CD4-positive, alpha-beta T cell treated with Interleukin-6 for 4 hours (primary cell): ENCODE data around the gene SLC22A5.
"Not testable (repeated sequence)": the region's sequence is repeated elsewhere in the genome, so short reads cannot be mapped to it uniquely, and the experiment has no call there.

Experiments used
- DNase-seq: peaks from one replicate; pipeline ENCODE4 v3.0.0-alpha.2; 2020; ENCODE audit warnings: mixed read lengths

Gene SLC22A5

DNA sequence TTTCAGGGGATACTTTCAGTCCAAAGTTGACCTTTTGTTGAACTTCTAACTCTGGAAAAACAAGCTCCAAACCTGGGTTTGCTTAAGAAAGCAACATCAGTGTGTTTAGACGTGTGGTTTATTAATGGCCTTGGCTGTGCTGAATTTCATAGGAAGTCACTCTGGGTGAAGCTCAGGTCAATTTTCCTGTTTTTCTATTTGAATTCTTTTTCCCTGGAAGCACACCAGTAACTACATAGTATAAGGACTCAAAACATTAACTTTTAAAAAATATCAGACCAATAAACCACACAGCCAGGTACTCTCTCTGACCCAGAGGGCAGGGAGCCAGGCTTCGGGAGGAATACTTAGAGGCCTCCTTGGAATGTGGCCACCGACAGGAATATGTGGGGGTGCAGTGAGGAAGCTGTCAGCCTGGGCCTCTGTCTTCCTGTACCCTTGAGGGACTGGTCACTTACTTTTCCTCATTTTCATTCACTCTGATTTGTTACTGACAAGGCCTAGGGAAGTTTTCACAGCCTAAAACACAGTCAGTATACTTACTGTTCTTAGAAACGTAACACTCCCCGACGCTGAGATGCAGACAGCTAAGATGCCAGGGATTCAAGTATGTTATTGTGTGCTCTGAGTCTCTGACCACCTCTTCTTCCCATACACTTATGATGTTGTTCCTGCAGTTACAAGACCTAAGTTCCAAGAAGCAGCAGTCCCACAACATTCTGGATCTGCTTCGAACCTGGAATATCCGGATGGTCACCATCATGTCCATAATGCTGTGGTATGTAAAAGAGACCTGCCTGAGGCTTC lies 18.9 kb downstream of the SLC22A5 start:
- DNase-seq: no peak

DNA sequence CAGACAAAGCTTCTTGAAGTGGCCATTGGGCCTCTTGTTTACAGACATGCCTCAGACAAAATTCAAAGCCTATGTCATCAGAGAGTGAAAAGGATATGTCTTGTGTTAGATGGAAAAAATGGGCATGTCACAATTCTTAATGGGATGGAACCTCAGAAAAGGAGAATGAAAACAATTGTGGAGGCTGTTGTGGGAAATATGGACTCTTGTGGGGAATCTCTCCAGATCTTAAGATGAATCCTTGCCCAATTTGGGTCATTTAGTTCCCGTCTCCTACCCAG lies 19.5 kb downstream of the SLC22A5 start:
- DNase-seq: no peak

DNA sequence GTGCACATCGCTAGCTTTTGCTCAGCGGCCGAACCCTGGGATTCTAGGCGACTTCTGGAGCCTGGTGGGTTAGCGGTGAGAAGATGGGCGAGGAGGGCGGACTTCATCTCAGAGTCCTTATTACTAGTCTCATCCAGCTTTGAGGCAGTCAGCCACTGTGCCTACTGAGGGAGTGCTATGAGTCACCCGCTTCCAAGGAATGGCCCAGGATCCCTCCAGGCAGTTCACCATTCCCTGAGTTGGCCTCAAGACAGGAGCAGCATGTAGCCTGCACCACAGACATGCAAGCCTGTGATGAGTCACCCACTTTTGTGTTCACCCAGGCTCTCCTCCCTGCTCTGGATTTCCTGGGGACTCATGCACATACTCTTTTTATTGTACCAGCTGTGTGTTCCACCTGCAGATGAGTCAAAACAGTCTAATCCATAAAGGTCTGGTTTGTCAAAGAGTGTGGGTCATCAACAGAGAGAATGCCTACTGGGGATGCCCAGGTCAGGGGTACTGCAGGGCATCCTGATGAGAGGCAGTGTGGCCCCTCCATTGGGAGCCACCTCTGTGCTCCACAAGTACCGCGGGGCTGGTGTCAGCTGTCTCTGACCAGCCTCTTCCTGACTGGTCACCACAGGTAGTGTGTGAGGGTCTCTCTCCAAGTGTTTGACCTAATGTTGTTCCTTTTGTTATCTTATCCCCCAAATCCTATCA lies 20.2 kb downstream of the SLC22A5 start:
- DNase-seq: peak; percentile 60

GRCh38 chr5:132391247-132391646 lies 21.7 kb downstream of the SLC22A5 start:
- DNase-seq: no peak

DNA sequence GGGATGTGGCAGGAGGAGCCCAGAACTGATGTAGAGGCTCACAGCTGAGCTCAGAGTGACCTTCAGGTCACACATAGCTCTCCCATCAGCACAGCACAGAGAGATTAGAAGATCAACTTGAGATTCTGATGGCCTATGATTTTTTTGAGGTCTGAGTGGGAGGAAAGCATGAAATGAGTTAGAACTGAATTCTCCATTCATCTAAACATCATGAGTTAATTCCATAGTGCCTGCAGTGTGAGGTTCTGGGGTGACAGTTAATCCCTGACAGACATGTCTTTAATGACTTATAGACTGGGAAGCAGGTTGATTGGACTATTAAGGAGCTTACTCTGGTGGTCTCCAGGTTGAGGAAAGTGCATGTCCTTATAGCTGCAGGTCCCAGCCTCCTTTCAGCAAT lies 22.4 kb downstream of the SLC22A5 start:
- no peak for DNase-seq

GRCh38 chr5:132392411-132392810 lies 22.9 kb downstream of the SLC22A5 start:
- no peak for DNase-seq

DNA sequence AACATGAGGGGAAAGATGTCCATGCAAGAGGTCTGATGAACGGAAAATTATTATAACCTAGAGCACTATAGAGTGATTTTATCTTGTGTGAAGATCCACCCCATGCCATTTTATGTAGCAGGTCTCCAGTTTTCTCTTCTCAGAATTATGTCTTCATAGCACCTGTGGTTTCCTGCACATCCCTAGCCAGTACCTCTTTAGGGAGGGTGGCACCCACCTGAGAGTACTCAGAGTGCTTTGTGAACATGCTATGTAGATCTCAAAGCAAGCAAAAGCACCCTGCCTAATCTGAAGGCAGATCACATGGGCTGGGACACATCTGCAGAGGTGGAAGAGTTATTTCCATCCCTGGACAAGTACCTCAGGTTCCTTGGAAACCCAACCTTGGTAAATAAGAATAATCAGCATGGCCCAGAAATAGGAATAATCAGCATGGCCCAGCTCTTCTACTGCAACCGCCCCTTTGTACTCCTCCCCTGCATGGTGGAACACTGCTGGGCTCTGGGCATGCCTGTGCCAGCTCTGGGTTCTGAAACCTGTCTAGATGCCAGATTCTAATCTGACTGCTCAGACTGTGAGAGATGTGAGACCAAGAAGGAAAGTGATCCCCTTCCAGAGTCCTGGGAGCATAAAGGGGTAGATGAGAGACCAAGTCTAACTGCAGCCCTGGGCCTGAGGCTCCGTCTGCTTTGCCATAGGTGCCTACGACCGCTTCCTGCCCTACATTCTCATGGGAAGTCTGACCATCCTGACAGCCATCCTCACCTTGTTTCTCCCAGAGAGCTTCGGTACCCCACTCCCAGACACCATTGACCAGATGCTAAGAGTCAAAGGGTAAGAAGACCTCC lies 23.7 kb downstream of the SLC22A5 start:
- no peak for DNase-seq

GRCh38 chr5:132394667-132395259 lies 25.3 kb downstream of the SLC22A5 start:
- DNase-seq: no peak

DNA sequence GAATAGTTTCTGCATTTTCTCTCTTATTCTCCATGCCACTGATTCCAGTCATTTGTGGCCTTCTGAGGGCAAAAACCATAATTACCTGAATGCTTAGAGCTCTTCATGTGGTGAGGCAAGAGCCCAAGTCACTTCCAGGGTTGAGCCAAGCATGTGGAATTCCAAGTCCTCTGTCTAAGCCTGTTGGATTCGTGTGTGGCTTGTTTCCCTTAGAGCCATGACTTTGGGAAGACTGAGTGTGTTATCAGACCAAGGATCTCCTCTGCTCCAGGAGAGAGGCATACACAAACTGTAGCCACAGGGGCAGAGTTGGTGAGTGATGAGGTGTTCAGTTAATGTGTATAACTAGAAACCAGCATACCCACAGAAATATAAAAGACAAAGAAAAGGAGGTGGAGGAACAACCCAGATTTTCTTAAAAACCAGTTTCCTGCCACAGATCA lies 27.1 kb downstream of the SLC22A5 start:
- DNase-seq: peak; percentile 21

DNA sequence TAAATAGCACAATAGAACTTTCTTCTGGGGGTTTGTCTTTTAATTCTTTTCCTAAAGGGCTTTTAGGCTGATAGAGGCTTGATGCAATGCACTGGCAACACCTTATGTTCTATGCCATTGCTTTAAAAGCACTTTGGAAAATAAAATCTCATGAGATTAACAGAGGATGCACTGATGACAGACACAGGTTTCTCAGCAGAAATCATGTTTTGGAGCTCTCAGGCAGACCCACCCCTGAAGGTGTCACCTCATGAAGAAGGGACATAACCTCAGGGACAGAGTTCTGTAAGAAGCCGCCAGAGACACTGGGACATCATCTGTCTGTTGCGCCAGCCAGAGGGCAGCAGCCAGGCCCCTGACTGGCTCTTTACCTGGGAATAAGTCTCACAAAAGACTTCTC lies 27.7 kb downstream of the SLC22A5 start:
- no peak for DNase-seq

DNA sequence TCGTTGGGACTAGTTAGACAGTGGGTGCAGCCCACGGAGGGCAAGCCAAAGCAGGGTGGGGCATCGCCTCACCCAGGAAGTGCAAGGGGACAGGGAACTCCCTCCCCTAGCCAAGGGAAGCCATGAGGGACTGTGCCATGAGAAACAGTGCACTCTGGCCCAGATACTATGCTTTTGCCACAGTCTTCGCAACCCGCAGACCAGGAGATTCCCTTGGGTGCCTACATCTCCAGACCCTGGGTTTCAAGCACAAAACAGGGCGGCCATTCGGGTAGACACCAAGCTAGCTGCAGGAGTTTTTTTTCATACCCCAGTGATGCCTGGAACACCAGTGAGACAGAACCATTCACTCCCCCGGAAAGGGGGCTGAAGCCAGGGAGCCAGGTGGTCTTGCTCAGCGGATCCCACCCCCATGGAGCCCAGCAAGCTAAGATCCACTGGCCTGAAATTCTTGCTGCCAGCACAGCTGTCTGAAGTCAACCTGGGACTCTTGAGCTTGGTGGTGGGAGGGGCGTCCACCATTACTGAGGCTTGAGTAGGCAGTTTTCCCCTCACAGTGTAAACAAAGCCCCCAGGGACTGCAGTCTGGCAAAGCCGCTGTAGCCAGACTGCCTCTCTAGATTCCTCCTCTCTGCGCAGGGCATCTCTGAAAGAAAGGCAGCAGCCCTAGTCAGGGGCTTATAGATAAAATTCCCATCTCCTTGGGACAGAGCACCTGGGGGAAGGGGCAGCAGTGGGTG lies 28.6 kb downstream of the SLC22A5 start:
- DNase-seq: not testable (repeated sequence)

DNA sequence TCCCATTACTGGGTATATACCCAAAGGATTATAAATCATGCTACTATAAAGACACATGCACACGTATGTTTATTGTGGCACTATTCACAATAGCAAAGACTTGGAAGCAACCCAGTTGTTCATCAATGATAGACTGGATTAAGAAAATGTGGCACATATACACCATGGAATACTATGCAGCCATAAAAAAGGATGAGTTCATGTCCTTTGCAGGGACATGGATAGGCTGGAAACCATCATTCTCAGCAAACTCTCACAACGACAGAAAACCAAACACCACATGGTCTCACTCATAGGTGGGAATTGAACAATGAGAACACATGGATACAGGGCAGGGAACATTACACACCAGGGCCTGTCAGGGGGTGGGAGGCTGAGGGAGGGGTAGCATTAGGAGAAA lies 34.5 kb downstream of the SLC22A5 start:
- not testable (repeated sequence) for DNase-seq

GRCh38 chr5:132405646-132406045 lies 36.1 kb downstream of the SLC22A5 start:
- DNase-seq: no peak

- peak; percentile 38 for DNase-seq
These were observed 36.8 kb downstream of the SLC22A5 start for GRCh38 chr5:132406144-132406783.

DNA sequence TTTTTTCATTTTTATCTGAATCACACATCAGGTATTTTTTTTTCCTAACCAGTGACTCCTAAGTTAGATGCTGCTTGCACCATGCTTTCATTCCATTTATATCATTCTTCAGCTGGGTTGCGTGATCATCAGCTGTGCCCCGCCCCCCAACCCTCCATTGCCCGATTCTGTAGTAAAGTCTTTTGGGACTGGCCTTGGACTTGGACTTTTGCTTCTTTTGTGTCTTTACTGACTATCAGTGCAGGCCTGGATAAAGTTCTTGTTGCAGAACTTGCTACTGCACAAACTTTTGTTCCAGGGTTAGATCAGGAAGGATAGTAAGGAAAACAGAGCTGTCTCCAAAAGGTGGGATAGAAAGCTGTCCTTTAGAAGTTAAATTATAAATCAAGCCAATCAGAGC lies 38.5 kb downstream of the SLC22A5 start:
- no peak for DNase-seq

GRCh38 chr5:132408456-132408855 lies 38.9 kb downstream of the SLC22A5 start:
- no peak for DNase-seq

DNA sequence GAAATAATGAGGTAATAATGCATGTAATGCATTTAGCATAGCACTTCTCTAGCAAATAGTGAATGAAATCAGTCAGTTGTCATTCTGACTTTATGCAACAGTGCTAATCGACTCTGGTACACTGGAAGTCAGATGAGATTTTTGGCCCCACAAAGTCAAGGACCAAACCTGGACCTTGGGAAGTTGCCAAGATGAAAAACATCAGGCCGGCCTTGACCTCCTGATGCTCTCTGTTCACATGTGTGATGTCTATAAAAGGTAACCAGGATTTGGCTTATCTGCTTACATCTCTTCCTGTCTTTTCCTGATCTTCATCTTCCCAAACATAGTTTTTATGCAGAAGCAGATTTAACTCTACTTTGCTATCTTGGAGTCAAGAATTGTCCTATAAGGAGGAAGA lies 39.5 kb downstream of the SLC22A5 start:
- DNase-seq: no peak

GRCh38 chr5:132410451-132411303 lies 41.2 kb downstream of the SLC22A5 start:
- DNase-seq: peak; percentile 87

- DNase-seq: peak; percentile 48
These were observed 41.9 kb downstream of the SLC22A5 start for GRCh38 chr5:132411304-132412013.

DNA sequence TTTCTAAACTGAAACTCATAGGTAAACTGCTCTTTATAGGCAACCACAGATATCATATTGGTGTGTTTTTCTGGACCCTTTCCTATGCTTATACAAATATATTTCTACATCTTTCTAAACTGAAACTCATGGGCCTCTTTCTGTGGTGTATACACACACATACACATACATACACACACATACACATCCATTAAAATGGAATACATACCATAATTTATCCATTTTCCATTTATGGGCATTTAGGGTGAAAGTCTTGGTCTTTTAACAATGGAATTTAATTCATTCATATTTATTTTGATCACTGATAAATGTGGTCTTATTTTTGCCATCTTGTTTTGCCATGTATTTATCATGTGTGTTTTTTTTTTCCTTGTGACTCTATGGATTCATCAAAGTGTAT lies 44.1 kb downstream of the SLC22A5 start:
- DNase-seq: no peak
